Measurements from ENCODE around the gene KRTAP24-1.

DNA sequence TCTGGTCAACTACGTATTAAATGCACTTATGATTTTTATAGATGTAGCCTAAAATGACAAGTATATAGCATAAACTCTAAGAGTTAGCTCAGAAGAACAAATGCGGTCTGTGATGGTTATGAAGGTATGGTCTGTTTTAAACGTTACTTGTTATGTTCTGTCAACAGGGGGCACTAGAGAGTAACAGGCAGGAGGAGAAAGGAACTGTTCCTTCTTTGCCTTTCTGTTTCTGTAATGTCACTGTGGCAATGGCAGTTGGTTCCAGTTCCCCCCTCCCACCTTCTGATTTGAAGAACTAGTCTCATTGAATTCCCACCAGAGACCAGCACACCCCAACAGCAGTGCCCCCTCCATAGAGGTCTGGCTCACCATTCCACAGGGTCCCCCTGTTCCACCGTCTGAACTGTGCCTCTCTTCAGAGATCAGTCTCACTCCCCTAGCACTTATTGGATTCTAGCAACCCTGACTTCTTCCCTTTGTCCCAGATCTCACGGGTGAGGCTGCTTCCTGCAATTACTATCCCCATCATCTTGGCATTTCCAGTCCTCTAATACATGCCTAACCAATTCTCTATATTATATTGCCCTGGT, 14.0 kb downstream of the KRTAP24-1 start:
- TF ChIP-seq ARNT (IDR thresholded peaks at IDR 0.05) (no peak), HDGF (IDR thresholded peaks at IDR 0.05; ENCODE audit: borderline replicate concordance) (no peak), FOXM1 (IDR thresholded peaks at IDR 0.05; ENCODE audit: borderline replicate concordance) (no peak)

Measured in HEK293T (cell line).